LHCN-M2 (cell line): Measurements from ENCODE around the gene PNLIPRP2. TPM values are rescaled to one million over a fixed set of nuclear protein-coding genes. Genes with fewer than 3 reads are reported as not detected.

Source experiments
- DNase-seq: peaks from one replicate; pipeline ENCODE4 v3.0.0-alpha.2; 2012; ENCODE audit warnings: low read depth
- polyA plus RNA-seq: library from polyadenylated mRNA; unstranded; fragments of >200 nt; gene quantifications from one replicate; pipeline ENCODE4 v1.2.1, GENCODE V29; 2012; ENCODE audit warnings: missing spikeins
- total RNA-seq: library from RNA; depleted of rRNA; stranded (reverse); fragments of >200 nt; gene quantifications from 2 replicates; pipeline ENCODE4 v1.2.3, GENCODE V29; 2014; rRNA removed

Gene PNLIPRP2
- total RNA-seq = not detected in 2 replicates
- polyA plus RNA-seq = not detected

DNA sequence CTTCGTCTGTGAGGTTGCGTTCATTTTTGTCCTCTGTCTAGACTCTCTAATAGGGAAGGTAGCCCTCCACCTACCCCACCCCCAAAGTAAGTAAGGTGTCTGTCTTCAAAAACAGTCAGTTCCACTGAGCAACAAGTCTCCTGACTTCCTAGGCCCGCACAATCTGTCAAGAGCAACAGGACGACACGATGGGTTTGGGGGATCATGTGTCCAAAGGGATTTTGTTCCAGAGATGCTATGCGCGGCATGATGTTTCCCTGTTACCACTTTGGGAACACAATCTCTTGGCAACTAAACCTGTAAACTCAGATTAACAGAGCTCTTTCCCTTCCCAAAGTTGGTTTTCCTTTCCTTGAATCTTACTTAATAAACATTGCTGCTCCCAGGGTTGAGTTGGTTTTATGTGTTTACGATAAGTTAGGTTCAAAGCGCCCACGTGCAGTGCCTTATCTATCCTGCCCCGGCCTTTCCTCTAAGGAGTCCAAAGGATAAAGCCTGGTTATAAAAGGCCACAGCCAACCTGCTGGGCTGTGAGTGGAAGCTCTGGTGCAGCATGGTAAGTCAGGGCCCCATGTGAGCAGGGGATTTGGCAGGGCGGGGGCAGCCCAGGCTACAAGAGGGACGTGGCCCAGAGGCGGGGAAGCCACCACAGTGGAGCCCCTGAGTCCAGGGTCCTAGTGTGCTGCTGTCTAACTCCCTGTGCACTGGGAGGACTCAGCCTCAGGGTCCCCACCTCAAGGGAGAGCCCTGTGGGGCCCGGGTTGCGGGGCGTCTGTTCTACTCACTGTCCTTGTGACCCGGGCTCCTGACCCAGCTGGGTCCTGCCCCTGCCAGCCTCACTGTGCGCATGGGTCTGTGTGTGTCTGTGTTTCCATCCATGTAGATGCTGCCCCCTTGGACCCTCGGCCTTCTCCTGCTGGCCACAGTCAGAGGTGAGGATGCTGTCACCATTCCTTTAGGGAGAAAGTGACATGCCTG, at the start of gene PNLIPRP2:
TSS of gene PNLIPRP2 (plus strand) at position 531 of the 978 bp plus-strand sequence.
- DNase-seq = no peak

DNA sequence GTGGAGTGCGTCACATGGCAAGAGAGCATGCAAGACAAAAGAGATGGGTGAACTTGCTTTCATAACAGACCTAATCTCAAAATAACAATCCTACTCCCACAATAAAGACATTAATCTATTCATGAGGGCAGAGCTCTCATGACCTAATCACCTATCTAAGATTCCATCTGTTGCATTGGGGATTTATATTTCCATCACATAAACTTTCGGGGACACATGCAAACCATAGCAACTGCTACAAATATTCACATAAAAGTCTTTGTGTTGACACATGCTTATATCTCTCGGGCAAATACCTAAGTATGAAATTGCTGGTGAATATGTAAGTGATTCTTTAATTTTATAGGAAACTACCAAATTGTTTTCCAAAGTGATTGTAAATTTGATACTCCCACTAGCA, 46.0 kb upstream of the PNLIPRP2 start:
- DNase-seq = no peak

DNA sequence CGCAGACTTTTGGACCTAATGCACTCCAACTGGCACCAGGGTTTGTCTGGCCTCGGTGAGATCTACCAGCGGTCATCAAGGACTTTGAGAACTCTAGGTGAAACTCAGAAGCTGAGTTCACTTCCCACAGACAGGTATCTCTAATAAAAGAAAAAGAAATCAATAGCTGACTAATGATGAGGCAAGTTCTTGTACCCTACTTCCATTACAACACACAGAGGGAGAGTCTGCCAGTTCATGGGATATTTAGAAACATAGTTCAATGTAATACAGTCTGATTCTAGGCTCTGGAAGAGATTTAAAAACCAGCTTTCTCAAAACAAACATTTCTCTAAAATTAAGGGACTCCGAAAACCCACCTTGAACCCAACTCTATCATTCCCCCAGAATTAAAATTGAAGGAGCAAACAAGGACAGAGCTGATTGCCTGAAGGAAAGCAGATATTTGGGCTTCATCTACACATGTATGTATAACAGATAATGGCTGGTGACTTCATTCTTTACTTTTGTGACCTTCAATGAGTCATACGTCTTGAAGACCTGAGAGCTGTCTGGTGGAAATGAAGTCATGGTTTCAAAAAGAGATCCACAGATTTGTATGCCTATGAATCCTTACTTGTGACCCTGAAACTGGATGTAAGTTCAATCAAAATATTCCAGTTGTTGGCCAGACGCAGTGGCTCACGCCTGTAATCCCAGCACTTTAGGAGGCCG, 32.7 kb upstream of the PNLIPRP2 start:
- DNase-seq = no peak

DNA sequence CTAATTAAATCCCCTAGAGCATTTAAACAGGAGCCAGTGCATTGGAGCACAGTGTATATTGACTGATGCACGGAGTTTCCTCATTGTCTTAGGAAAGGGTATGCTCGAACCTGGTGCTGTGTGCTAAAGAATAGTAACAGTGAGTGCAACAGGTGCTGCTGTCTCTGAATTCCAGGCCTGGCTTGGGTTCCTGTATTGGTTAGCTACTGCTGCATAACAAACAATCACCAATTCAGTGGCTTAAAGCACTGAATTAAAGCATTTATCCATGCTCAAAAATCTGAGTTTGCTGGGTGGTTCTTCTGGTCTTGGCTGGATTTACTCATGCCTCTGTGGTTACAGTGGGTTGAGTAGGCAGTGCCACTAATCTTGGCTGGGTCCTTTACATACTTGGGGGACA, 31.8 kb upstream of the PNLIPRP2 start:
- DNase-seq = no peak

DNA sequence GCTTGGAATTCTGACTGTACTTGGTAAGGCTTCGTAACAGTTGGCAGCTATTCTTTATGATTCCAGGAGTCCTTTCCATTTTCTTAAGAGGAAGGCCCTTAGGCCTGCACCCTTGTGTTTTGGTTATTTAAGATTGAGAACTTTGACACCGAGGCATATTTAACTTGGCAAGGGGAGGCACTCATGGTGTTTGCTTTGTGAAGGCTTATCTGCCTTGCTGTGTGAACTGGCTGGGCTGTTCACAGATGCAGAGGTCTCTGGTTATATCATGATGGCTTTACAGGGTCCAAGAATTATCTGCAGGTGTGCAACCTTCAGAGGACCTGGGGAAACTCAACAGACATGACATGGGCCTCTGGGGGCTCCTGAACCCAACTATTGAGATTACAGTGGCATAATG, 30.8 kb upstream of the PNLIPRP2 start:
- DNase-seq = no peak

DNA sequence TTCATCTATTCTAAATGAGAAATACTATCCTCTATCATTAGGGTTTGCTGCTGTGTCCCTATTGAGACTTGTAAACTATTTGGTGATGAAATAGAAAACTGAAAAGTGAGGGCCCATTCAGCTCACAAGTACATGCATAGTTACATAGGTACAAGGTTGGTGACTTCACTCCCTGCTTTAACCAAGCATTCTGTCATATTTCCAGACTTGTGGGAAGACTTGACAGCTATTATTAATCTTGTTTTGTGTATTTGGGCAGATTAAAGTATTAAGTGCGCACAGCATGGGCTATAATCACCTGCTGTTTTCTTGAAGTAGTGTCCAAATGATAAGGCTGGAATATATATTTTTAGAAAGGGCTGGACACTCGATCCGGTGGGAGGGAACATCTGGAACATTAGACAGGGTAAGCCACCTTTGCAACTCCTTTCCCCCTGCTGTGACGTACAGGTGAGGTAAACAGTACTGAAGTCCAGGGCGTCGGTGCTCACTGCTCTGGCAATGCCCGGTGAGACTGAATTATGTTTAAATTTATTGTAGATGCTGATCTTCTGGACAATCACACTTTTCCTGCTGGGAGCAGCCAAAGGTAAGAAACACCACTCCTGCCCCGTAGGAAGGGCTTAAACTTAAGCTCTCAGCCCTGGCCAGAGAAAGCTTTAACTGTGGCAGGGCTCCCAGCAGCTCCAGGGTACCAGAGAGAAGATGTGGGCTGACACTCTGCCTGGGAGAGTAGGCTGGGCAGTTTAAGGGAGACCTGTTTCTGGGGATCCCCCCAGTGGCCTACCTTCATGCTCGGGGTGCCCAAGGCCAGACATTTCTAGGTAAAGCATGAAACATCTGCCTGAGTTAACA, 29.9 kb upstream of the PNLIPRP2 start, which contains the start of gene PNLIPRP1:
TSS of gene PNLIPRP1 (plus strand) at position 370 of the 855 bp plus-strand sequence. CDS start at position 541, 171 bp downstream.
- no peak for DNase-seq

DNA sequence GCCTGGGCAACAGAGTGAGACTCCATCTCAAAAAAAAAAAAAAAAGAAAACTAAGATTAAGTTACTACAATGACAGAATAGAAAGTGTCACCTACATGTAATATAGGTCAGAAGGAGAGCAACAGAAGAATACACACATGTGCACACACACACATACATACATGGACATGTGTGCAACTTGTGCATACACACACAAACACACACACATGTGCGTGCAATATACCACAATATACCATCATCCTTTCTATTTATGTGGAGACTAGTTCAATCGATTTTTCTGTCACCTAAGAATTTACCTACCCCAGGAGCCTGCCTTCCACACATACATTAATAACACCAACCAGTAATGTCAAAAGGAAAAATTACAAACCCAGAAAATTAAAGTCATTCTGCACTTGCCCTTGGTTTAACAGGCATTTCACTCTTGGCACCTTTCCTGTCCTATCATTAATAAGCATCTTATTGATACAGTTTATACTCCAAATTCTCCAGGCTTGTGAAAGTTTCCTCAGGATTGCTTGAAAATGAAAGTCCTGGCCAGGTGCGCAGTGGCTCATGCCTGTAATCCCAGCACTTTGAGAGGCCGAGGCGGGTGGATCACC, 27.5 kb upstream of the PNLIPRP2 start:
- DNase-seq = no peak

DNA sequence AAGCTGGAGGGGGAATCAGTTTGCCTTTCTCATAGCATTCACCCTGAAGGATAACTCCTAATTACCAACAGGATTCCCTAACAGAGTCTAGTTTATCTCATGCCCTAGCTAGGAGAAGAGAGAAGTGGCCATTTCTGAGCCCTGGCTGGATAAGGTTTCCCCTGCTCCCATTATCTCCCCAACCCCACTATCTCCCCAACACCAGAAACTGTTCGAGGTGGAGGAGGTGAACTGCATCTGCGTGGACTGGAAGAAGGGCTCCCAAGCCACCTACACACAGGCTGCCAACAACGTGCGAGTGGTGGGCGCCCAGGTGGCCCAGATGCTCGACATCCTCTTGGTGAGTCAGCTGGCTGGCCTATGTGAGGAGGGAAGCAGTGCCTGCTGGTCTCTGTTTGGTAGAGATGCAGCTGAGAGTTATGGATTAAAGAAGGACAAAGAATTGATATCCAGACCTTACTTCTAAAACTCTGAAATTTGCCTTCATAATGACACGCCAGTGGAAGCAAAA, 26.2 kb upstream of the PNLIPRP2 start:
- no peak for DNase-seq

DNA sequence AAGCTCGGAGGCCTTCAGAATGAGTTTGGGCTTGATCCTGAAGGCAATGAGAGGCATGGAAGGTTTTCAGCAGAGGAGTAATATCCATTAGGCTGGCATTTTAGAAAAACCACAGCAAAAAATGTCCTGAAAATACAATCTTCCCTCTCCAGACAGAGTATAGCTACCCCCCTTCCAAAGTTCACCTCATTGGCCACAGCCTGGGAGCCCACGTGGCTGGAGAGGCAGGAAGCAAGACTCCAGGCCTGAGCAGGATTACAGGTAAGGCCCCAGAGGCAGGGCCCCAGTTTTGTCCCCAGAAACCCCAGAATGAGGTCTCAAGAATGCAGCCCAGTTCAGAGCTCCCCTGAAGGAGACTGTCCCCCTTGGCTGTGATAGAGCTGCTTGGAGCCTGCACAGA, 24.7 kb upstream of the PNLIPRP2 start:
- DNase-seq = no peak

DNA sequence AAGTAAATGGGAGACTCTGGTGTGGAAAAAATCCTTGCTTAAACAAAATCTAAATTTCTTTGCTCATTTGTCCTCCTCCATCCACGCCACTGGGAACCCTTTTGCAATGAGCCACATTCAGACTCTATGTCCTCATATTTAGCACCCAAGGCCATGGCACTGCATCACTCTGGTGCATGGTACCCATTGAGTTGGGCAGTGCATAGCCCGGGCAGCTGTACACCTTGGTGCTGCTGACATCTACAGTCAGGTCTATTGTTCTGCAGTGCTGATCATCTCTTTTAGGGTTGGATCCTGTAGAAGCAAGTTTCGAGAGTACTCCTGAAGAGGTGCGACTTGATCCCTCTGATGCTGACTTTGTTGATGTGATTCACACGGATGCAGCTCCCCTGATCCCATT, 23.2 kb upstream of the PNLIPRP2 start:
- DNase-seq = no peak

DNA sequence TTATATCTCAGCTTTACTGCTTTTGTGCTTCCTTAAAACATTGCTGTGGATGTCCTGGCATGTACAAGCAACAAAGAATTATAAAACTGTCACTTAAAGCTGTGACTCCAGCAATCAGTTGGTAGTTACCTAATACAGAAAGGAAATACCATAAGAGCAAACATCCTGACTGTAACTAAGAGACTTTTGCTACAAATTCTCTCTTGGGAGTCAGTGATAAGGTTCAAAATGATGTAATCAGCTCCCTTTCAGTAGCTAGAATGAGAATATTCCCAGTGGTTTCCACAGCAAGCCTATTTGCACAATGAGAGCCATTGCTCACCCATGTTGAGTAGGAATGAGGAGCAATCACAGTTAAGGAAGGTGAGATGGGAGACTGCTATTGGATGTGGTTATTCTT, 22.4 kb upstream of the PNLIPRP2 start:
- no peak for DNase-seq

DNA sequence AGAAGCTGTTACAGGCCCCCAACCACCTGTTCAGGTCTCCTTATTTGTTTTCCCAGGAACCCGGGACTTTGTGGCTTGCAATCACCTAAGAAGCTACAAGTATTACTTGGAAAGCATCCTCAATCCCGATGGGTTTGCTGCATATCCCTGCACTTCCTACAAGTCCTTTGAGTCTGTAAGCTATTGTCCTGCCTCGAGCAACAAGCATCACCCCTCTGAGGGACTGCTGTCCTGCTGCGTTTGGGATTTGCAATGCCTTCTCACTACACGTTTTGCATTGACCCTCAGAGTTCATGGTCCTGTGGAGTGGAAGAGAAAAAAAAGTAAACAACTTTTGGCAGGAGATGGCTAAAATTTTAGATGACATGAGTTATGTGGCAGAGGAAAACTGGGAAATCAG, 20.8 kb upstream of the PNLIPRP2 start:
- DNase-seq = no peak

DNA sequence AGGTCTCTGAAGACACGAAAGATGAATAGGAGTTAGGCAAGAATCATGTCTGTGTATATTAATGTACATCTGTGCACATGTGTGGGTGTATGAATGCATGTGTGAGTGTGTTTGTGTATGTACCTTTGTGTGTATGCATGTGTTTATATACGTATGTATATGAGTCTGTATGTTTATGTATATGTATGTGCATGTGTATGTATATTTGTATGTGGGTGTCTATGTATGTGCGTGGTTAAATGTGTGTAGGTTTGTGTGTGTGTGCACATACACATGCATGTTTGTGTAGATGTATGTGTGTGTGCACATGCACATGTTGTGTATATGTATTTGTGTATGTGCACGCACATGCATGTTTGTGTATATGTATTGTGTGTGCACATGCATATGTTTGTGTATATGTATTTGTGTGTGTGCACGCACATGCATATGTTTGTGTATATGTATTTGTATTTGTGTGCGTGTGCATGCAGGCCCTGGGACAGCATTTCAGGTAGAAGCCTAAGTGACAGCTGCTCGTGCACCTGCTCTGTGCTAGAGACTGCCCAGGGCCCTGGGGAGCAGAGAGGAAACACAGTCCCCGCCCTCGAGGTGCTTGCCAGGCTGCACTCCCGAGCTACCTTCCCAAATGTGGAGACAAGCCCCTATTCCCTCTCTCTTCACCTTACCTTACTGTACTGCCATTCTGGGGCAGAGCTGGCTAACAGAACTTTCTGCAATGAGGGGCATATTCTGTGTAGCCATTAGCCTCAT, 17.9 kb upstream of the PNLIPRP2 start:
- DNase-seq = no peak

DNA sequence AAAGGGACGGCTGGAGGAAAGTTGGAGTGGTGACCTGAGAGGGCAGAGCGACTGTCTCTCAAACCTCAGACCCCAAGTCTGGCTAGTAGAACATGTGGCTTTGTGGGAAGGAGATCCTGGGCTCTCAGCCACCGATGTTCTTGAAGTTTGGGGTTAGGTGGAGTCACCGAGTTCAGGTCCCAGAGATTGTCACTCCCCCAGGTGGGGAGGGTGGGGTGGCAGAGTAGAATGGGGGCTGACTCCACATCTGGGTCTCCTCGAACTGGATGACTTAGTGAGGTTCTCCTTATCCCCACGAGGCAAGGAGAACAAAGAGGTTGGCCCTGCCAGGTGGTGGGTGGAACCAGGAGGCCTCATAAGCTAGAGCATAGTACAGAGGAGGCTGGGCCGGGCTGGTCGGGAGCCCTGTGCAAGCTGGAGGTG, 14.7 kb upstream of the PNLIPRP2 start:
- no peak for DNase-seq

DNA sequence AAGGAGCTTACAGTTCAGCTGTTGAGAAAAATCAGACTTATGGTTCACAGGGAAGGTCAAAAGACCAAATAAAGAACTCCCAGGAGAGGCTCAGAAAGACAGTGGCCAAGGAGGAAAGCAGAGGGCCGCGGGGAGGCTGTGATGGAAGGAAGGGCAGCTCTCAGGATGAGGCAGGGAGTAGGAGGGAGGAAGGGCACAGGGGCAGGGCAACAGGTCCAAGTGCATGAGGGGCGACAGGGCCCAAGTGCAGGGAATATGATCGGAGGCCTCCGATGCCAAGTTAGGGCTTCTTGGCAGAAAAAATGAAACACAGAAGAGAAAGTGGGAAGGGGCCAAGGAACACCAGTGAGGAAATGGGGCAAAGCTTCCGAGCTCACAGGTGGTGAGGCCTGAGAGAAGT, 13.4 kb upstream of the PNLIPRP2 start:
- no peak for DNase-seq

DNA sequence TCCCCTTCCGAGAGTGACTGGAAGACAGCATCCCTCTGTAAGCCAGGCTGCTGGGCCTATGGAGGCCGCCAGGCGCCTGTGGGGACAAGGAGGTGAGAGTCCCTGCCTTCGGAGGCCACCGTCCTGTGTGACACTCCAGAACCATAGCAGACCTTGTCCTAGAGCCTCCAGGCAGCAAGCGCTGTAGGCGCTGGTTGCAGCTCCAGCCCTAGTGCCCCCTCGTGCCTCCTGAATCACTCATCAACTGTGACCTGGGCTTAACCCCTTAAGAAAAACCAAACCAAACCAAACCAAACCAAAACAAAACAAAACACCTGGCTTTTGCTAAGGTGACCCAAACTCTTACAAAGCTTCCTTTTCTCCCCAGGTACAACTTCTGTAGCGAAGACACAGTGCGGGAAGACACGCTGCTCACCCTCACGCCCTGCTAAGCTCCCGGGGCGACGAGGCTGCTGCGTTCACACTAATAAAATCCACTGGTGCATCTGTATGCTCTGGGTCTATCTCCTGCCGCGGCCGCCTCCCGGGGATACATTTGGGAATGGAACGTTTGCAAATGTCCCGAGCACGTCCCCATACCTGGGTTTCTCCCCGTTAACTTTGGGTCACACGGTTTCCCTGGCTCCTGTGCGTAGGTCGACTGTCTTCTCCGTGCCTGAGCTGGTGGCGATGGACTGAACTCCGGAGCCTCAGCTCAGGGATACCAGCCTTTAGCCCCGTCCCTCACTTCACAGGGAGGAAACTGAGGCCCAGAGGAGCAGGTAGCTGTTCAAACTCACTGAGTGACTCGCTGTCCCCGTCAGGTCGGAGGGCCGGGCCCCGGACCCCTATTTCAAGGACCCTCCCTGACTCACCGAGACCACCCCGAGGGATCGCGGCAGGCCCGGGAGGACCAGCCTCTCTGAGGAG, 11.8 kb upstream of the PNLIPRP2 start:
- DNase-seq = no peak

DNA sequence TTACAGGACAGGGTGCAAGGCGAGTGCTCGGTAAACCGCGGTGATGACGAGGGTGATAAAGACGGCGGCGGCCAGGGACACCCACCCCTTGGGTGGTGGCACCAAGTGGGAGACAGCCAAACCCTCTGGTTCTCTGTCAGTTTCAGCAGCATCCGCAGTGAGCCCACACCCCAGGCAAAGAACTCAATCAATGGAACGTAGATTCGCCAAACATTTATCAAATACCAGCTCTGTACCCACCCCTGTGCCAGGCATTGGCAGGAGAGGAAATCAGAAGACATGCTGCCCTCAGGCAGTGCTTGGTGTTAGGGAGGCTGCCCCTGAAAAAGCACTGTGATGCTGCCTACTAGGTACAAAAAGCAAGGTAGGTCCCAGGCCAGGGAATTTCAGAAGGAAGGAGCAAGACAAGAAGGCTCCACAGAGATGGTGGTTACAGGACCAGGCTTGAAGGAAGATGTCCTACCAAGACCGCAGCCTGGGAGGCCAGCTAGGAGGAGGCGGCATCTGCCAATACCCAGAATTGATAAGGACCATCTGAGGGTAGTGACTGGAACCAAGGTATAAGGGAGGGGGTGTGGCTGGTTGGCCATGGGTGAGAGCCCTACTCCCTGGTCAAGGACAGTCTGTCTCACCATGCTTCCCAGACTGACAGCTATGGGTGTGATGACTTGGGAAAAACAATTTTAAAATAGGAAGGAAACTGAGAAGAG, 10.2 kb upstream of the PNLIPRP2 start:
- no peak for DNase-seq

DNA sequence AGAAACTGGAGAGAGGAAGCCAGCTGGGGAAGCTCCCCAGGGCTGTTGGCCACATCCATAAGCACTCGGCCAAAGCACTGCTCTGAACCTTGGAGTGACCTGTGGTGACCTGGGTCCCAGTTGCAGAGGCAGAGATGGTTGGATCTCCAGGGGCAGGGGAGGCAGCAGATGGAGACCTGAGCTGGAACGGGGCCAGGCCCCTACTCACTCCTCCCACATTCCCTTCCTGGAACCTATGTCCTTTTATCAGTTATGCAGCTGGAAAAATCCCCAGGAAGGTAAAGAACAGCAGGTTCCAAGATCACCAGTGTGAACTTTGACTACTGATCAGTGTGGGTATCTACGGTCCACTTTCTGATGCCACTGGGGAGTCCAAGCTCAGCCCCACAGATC, 9.6 kb upstream of the PNLIPRP2 start:
- DNase-seq = no peak
